GM13976 (cell line): ENCODE data around the gene LPP.
A peak's percentile ranks its signal among the peaks of the same experiment; 100 is the strongest.

Experiments
- DNase-seq: peaks from one replicate; pipeline ENCODE4 v3.0.0; 2012; ENCODE audit warnings: low spot score
- in situ Hi-C: fragments of 300-500 bp; cut with MboI; formaldehyde crosslinking; loops from one replicate; pipeline ENCODE4 v1.12.0; 2022; ENCODE audit warnings: low sequenced_read_pairs, mixed read lengths, inconsistent platforms; ENCODE audit not compliant: unreplicated experiment
- TF ChIP-seq, protein P1 (sequence below): IDR thresholded peaks from 2 replicates; pipeline ENCODE4 v1.5.1; 2012; ENCODE audit warnings: borderline replicate concordance, mild to moderate bottlenecking; ENCODE audit not compliant: insufficient read depth; ENCODE audit errors: extremely low read depth, missing control alignments, control extremely low read depth

Gene LPP

DNA sequence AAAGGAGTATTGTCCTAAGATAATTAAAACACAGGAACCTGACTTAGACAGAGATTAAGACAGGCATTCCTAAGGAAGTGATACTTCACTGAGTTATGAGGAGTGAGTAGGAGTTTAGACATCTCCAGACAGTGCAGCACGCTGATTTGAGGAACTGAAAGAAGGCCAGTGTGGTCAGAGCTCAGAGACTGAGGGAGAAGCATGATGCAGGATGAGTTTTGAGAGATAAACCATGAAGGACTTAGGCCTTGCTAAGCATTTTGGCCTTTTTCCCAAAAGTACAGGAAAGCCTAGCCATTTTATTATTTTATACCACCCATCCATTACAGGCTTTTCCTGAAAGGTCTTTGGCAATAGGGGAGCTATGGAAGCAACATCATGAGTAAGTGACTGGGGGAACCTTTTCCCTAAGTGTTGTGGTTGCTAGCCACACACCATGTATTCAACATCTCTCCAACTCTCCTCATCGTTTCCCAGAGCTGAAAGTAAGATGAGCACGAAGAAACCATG is 642.2 kb downstream of the LPP start:
- peak; percentile 34 for DNase-seq
- in situ Hi-C loops: no loop called here
- TF ChIP-seq, protein P1, sequence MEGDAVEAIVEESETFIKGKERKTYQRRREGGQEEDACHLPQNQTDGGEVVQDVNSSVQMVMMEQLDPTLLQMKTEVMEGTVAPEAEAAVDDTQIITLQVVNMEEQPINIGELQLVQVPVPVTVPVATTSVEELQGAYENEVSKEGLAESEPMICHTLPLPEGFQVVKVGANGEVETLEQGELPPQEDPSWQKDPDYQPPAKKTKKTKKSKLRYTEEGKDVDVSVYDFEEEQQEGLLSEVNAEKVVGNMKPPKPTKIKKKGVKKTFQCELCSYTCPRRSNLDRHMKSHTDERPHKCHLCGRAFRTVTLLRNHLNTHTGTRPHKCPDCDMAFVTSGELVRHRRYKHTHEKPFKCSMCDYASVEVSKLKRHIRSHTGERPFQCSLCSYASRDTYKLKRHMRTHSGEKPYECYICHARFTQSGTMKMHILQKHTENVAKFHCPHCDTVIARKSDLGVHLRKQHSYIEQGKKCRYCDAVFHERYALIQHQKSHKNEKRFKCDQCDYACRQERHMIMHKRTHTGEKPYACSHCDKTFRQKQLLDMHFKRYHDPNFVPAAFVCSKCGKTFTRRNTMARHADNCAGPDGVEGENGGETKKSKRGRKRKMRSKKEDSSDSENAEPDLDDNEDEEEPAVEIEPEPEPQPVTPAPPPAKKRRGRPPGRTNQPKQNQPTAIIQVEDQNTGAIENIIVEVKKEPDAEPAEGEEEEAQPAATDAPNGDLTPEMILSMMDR: no peak

DNA sequence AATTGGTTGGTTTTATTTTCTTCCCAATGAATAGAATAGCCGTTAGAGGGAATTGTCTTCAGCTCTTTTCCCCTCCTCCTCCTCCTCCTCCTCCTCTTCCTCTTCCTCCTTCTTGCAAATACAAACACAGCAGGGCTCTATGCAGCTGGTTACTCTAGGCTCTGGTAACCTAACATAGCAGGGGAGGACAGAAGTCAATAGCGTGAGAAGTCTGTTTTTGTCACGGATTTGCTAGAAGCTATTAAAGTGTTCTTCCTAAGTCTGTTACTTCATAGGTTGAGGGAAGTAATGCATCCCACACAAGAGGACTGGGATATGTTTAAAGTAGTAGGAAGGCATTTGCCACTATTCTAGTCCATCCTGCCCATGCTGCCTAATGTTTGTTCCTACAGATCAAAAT is 643.1 kb downstream of the LPP start:
- TF ChIP-seq, protein P1: no peak
- DNase-seq: no peak
- in situ Hi-C loops: no loop called here

DNA sequence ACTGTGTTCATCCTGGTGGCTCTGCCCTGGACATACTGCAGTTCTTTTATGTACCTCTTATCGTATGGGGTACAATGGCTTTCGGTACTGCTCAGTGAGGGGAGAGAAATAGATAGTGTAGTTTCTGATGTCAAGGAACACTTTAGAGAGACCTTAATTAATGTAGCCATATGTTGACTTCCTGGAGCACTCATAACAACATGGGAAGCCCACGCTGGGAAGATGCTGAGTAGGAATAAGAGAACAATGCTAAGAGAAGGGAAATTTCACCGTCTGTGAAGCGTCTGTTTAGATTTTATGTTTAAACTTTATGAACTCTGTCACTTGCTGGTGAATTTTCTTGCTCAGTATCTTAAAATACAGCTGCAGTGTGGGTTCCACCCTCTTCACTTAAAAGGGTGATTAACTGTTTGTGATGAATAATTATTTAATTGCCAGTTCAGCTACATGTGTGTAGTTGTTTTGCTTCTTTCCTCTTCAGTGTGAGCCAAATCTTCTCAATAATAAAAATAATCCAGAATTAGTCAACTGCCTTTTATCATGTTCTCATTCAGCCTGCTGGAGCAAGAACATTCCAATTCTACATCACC is 644.7 kb downstream of the LPP start:
- no peak for DNase-seq
- TF ChIP-seq, protein P1: no peak
- in situ Hi-C loops: no loop called here

DNA sequence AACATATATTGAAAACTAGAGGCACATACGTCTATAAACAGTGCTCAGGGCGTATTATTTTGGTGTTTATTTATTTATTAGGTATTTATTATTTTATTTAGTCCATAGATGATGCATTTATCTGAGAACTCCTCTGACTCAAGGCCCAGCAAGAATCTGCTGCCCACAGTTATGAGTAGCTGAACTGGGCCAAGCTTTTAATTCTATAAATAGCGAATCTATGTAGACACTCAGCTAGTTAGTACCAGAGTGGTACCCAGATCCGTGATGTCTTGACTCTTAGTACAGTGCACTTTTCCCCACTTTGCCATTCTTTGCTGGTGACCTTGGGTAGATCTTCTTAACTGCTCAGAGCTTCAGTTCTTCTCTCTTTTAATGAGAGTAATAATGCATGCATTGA is 647.4 kb downstream of the LPP start:
- in situ Hi-C loops: no loop called here
- DNase-seq: no peak
- TF ChIP-seq, protein P1: no peak

DNA sequence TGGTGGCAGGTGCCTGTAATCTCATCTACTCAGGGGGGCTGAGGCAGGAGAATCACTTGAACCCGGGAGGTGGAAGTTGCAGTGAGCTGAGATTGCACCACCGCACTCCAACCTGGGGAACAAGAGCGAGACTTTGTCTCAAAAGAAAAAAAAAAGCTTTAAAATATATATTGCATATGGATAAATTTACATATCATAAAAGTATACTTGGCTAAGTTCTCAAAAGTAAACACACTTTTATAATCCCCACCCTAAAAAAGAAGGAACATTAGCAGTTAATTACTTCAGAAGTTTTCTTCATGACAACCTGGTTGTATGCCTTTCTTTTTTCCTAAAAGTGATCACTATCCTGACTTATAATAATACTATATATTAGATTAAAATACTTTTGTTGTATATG is 648.7 kb downstream of the LPP start:
- TF ChIP-seq, protein P1: no peak
- in situ Hi-C loops: no loop called here
- DNase-seq: no peak

DNA sequence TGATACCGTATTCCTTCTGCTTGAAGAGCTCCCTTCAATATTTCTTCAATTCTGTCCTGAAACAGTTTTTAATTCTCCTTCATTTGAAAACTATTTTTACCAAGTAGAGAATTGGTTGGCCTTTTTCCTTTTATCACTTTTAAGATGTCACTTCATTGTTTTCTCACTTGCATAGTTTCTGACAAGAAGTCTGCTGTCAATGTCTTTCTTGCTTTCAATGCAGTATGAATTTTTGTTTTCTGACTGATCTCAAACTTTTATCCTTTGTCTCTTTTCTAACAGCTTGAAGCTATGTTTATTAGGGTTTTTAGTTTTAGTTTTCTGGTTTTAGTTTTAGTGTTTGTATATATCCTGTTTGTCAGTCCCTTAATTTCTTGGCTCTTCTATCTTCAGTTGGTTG is 653.0 kb downstream of the LPP start:
- TF ChIP-seq, protein P1: no peak
- in situ Hi-C loops: no loop called here
- DNase-seq: no peak
